Upper lobe of left lung (tissue), 6 donors: ENCODE data around the gene ATP8B3. TPM values are rescaled to one million over a fixed set of nuclear protein-coding genes. Genes with fewer than 3 reads are reported as not detected.
A peak's percentile ranks its signal among the peaks of the same experiment; 100 is the strongest.

ENCODE experiments used
- ATAC-seq, 2 donors: fragments of 200-7000 bp; cut with Tn5 transposase; one replicate each; pipeline ENCODE4 v1.9.1; 2022; ENCODE audit warnings: mild to moderate bottlenecking in 2 of 2, moderate library complexity in 2 of 2; ENCODE audit not compliant: low FRiP score in 2 of 2
- DNase-seq, 2 donors: peaks; one replicate each; pipeline ENCODE4 v3.0.0-alpha.2; 2019 to 2020
- H3K27ac ChIP-seq, 4 donors: fragments of 200-600 bp; sonication (generic); one replicate each; pipeline ENCODE4 v1.5.1; 2016 to 2019
- H3K27me3 ChIP-seq, 4 donors: fragments of 200-600 bp; sonication (generic); one replicate each; pipeline ENCODE4 v1.5.1; 2017 to 2019
- H3K36me3 ChIP-seq, 4 donors: fragments of 200-600 bp; sonication (generic); one replicate each; pipeline ENCODE4 v1.5.1; 2016 to 2019
- H3K4me1 ChIP-seq, 4 donors: fragments of 200-600 bp; sonication (generic); one replicate each; pipeline ENCODE4 v1.5.1; 2018 to 2019
- H3K4me3 ChIP-seq, 4 donors: fragments of 200-600 bp; sonication (generic); one replicate each; pipeline ENCODE4 v1.5.1; 2017 to 2019; ENCODE audit warnings: mild to moderate bottlenecking in 2 of 4, moderate library complexity in 1 of 4
- H3K9me3 ChIP-seq, 4 donors: fragments of 200-600 bp; sonication (generic); one replicate each; pipeline ENCODE4 v1.5.1; 2018 to 2019
- CTCF ChIP-seq, 6 experiments: fragments of 450-650 bp in 4 of 6; fragments of 200-600 bp in 2 of 6; sonication (generic) in 2 of 6; IDR thresholded peaks; one replicate each; pipeline ENCODE4 v1.5.1; 2016 to 2019; ENCODE audit warnings: antibody characterized with exemption in 6 of 6
- EP300 ChIP-seq, 4 donors: sonication (generic); formaldehyde crosslinking; IDR thresholded peaks; one replicate each; pipeline ENCODE4 v1.5.1; 2017; ENCODE audit warnings: antibody characterized with exemption in 4 of 4, control low read depth in 2 of 4
- POLR2A ChIP-seq, 4 donors: fragments of 450-650 bp; IDR thresholded peaks; one replicate each; pipeline ENCODE4 v1.5.1; 2016 to 2017; ENCODE audit warnings: antibody characterized with exemption in 4 of 4, mild to moderate bottlenecking in 2 of 4
- POLR2AphosphoS5 ChIP-seq, 2 donors: sonication (generic); formaldehyde crosslinking; IDR thresholded peaks; one replicate each; pipeline ENCODE4 v1.5.1; 2017; ENCODE audit warnings: antibody characterized with exemption in 2 of 2
- WGBS, 2 donors: methylation state at CpG; one replicate each; pipeline ENCODE4 v1.1.5; 2017 to 2018; 5-methylcytosine and 5-hydroxymethylcytosine counted together
- total RNA-seq, 6 donors: library from RNA; depleted of rRNA in 4 of 6; stranded (reverse); fragments of >200 nt in 4 of 6; gene quantifications; one replicate each; pipeline versions ENCODE4 v1.1.0 to v1.2.1, GENCODE V29; 2016 to 2021
- donor health status: DM: no; HTN: no; CAD: no; lungs with moderate emphysema.
- donor health status: DM: no; HTN: yes; CAD: no; lungs with severe emphysema.

ATP8B3 gene
- total RNA-seq, 6 donors from 2014 or later = under 0.01 to 6.2 (median 1.1) TPM

GRCh38 chr19:1826557-1827521 lies 14.8 kb upstream of the ATP8B3 start:
- no peak overlapping the region for H3K4me3 ChIP-seq
- ATAC-seq (peak in 1 of 2 donors; percentile 9), DNase-seq (peak in 1 of 2 donors; percentile 81)
- no peaks in the 10 kb centered on the region for H3K27me3 ChIP-seq
- WGBS, 2 donors = 79 to 84% methylated on average over 12 to 56 of the region's 63 CpGs
- no peak overlapping the region for H3K27ac ChIP-seq
- peaks cover 10 to 85% (median 64%) of the 10 kb centered on the region in 4 donors for H3K36me3 ChIP-seq
- H3K9me3 ChIP-seq = no peaks in the 10 kb centered on the region
- H3K4me1 ChIP-seq = peaks cover 3 to 10% (median 7%) of the 10 kb centered on the region in 4 donors
- TF ChIP-seq EP300 (IDR thresholded peaks at IDR 0.05) = no peak
- TF ChIP-seq POLR2A (IDR thresholded peaks at IDR 0.05) = no peak
- no peak for TF ChIP-seq CTCF (IDR thresholded peaks at IDR 0.05)
- TF ChIP-seq POLR2AphosphoS5 (IDR thresholded peaks at IDR 0.05) = no peak

GRCh38 chr19:1825909-1826556 lies 14.0 kb upstream of the ATP8B3 start:
- Histone ChIP-seq H3K4me3 (no peak overlapping the region), H3K9me3 (no peaks in the 10 kb centered on the region), H3K27me3 (no peaks in the 10 kb centered on the region), H3K27ac (no peak overlapping the region), H3K36me3 (peaks cover 10 to 93% (median 71%) of the 10 kb centered on the region in 4 donors), H3K4me1 (peaks cover 3 to 10% (median 7%) of the 10 kb centered on the region in 4 donors)
- ATAC-seq (peak; percentile 76 to 84), DNase-seq (peak in 1 of 2 donors; percentile 70)
- TF ChIP-seq EP300 (IDR thresholded peaks at IDR 0.05) (no peak), CTCF (IDR thresholded peaks at IDR 0.05) (peak; percentile 90 to 95 (median 90)), POLR2AphosphoS5 (IDR thresholded peaks at IDR 0.05) (no peak), POLR2A (IDR thresholded peaks at IDR 0.05) (no peak)
- 43 to 52% methylated on average over 14 of the region's 15 CpGs for WGBS, 2 donors

GRCh38 chr19:1824252-1824622 lies 12.2 kb upstream of the ATP8B3 start:
- no peak for TF ChIP-seq POLR2AphosphoS5 (IDR thresholded peaks at IDR 0.05)
- no peak for TF ChIP-seq CTCF (IDR thresholded peaks at IDR 0.05)
- TF ChIP-seq POLR2A (IDR thresholded peaks at IDR 0.05) = no peak
- TF ChIP-seq EP300 (IDR thresholded peaks at IDR 0.05) = no peak
- Histone ChIP-seq H3K36me3 (peaks cover 18 to 98% (median 81%) of the 10 kb centered on the region in 4 donors), H3K27me3 (no peaks in the 10 kb centered on the region), H3K9me3 (no peaks in the 10 kb centered on the region), H3K4me3 (no peak overlapping the region), H3K27ac (no peak overlapping the region), H3K4me1 (peaks cover 3 to 10% (median 7%) of the 10 kb centered on the region in 4 donors)
- WGBS, 2 donors = 88 to 90% methylated on average over 14 of the region's 14 CpGs
- no peak for ATAC-seq
- peak in 1 of 2 donors; percentile 54 for DNase-seq

- no peak overlapping the region for H3K4me3 ChIP-seq
- DNase-seq = peak in 1 of 2 donors; percentile 83
- no peak overlapping the region for H3K27ac ChIP-seq
- peaks cover 3 to 10% (median 7%) of the 10 kb centered on the region in 4 donors for H3K4me1 ChIP-seq
- no peaks in the 10 kb centered on the region for H3K9me3 ChIP-seq
- peaks cover 22 to 100% (median 82%) of the 10 kb centered on the region in 4 donors for H3K36me3 ChIP-seq
- no peaks in the 10 kb centered on the region for H3K27me3 ChIP-seq
- TF ChIP-seq POLR2AphosphoS5 (IDR thresholded peaks at IDR 0.05) (no peak), CTCF (IDR thresholded peaks at IDR 0.05) (no peak), EP300 (IDR thresholded peaks at IDR 0.05) (no peak), POLR2A (IDR thresholded peaks at IDR 0.05) (no peak)
- ATAC-seq = no peak
- 93 to 95% methylated on average over 11 to 31 of the region's 36 CpGs for WGBS, 2 donors
These were observed 11.6 kb upstream of the ATP8B3 start for GRCh38 chr19:1823539-1824251.
